ENCODE results near the gene FGFR4. TPM values are rescaled to one million over a fixed set of nuclear protein-coding genes. Genes with fewer than 3 reads are reported as not detected.

The FGFR4 gene
- total and polyA plus RNA-seq, 10 donors = 5.2 to 41.6 (median 23.0) TPM

DNA sequence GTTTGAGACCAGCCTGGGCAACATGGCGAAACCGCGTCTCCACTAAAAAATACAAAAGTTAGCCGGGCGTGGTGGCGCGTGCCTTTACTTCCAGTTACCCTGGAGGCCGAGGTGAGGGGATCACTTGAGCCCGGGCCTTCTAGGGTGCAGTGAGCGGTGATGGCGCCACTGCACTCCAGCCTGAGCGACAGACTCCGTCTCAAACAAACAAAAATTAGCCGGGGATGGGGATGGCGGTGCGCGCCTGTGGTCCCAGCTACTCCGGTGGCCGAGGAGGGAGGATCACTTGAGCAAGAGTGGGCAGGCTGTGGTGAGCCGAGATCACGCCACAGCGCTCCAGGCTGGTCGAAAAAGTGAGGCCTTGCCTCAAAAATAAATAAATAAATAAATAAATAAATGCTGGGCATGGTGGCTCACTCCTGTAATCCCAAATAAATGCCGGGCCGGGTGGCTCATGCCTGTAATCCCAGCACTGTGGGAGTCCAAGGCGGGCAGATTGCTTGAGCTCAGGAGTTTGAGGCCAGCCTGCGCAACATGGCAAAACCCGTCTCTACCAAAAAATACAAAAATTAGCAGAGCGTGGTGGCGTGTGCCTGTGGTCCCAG is 30.8 kb downstream of the FGFR4 start:
- H3K27ac ChIP-seq = peak overlapping the region in 6 of 8 donors; percentile 59 to 79 (median 70)

GRCh38 chr5:177122566-177122965 is 35.9 kb downstream of the FGFR4 start:
- Histone ChIP-seq H3K27ac (no peak overlapping the region), H3K4me1 (peaks cover 0 to 14% (median 0%) of the 10 kb centered on the region in 6 donors), H3K27me3 (replicated peaks in 1 of 7) (no peaks in the 10 kb centered on the region), H3K9me3 (no peaks in the 10 kb centered on the region), H3K4me3 (no peak overlapping the region), H3K36me3 (no peaks in the 10 kb centered on the region)
- intact Hi-C loops (cut with DNase I; ENCODE audit: low total_unique reads) = no loop called here
- DNase-seq = peak; percentile 17
- 95 to 99% (median 97%) methylated on average over 5 of the region's 5 CpGs for WGBS, 5 donors
- TF ChIP-seq CTCF (IDR thresholded peaks at IDR 0.05 in 8 of 11, conservative IDR thresholded peaks at IDR 0.05 in 3 of 11) = no peak
- no peak for TF ChIP-seq POLR2AphosphoS5 (IDR thresholded peaks at IDR 0.05)
- TF ChIP-seq POLR2A (IDR thresholded peaks at IDR 0.05) = no peak

More for the DNA sequence above, 30.8 kb downstream of the FGFR4 start:
- H3K4me1 ChIP-seq = peaks cover 7 to 40% (median 29%) of the 10 kb centered on the region in 6 donors
- H3K4me3 ChIP-seq = no peak overlapping the region
- H3K27me3 ChIP-seq (replicated peaks in 1 of 7) = no peaks in the 10 kb centered on the region
- H3K9me3 ChIP-seq = no peaks in the 10 kb centered on the region
- WGBS, 5 donors = 95 to 99% (median 96%) methylated on average over 30 of the region's 30 CpGs
- H3K36me3 ChIP-seq = no peaks in the 10 kb centered on the region
- intact Hi-C loops (cut with DNase I; ENCODE audit: low total_unique reads) = loop anchor here (10.0 kb wide), 1 partner anchor 187 kb away; the partner anchor contains the start of genes PRELID1 and RAB24
- no peak for DNase-seq
- TF ChIP-seq POLR2AphosphoS5 (IDR thresholded peaks at IDR 0.05) (no peak), POLR2A (IDR thresholded peaks at IDR 0.05) (no peak), CTCF (IDR thresholded peaks at IDR 0.05 in 8 of 11, conservative IDR thresholded peaks at IDR 0.05 in 3 of 11) (no peak)

GRCh38 chr5:177123789-177124485 is 37.2 kb downstream of the FGFR4 start:
- 64 to 74% (median 71%) methylated on average over 15 of the region's 15 CpGs for WGBS, 5 donors
- Histone ChIP-seq H3K27me3 (replicated peaks in 1 of 7) (no peaks in the 10 kb centered on the region), H3K27ac (peak overlapping the region in 3 of 8 donors; percentile 15 to 38 (median 35)), H3K4me1 (peaks cover 0 to 18% (median 8%) of the 10 kb centered on the region in 6 donors), H3K4me3 (peak overlapping the region in 1 of 8 donors; percentile 4), H3K36me3 (no peaks in the 10 kb centered on the region), H3K9me3 (no peaks in the 10 kb centered on the region)
- peak in 1 of 3 donors; percentile 23 for TF ChIP-seq POLR2AphosphoS5 (IDR thresholded peaks at IDR 0.05)
- TF ChIP-seq CTCF (IDR thresholded peaks at IDR 0.05 in 8 of 11, conservative IDR thresholded peaks at IDR 0.05 in 3 of 11) = no peak
- DNase-seq = peak; percentile 75
- intact Hi-C loops (cut with DNase I; ENCODE audit: low total_unique reads) = no loop called here

- no peaks in the 10 kb centered on the region for H3K36me3 ChIP-seq
- intact Hi-C loops (cut with DNase I; ENCODE audit: low total_unique reads) = no loop called here
- H3K27ac ChIP-seq = peak overlapping the region in 3 of 8 donors; percentile 15 to 38 (median 35)
- no peaks in the 10 kb centered on the region for H3K9me3 ChIP-seq
- no peaks in the 10 kb centered on the region for H3K27me3 ChIP-seq (replicated peaks in 1 of 7)
- H3K4me3 ChIP-seq = no peak overlapping the region
- 86 to 92% (median 90%) methylated on average over 4 of the region's 4 CpGs for WGBS, 5 donors
- no peak for TF ChIP-seq POLR2AphosphoS5 (IDR thresholded peaks at IDR 0.05)
- no peak for TF ChIP-seq POLR2A (IDR thresholded peaks at IDR 0.05)
- TF ChIP-seq CTCF (IDR thresholded peaks at IDR 0.05 in 8 of 11, conservative IDR thresholded peaks at IDR 0.05 in 3 of 11) = no peak
- H3K4me1 ChIP-seq = peaks cover 0 to 24% (median 13%) of the 10 kb centered on the region in 6 donors
- peak; percentile 62 for DNase-seq
Observed at GRCh38 chr5:177124486-177124991, 37.8 kb downstream of the FGFR4 start.
